SIG-M5 treated with dmso at 0.1 percent for 504 hours (cell line): ENCODE data around the gene CAMKMT.

ENCODE experiments used
- DNase-seq: peaks from one replicate; lab custom pipeline; 2025; ENCODE audit not compliant: unreplicated experiment; lab: John Stamatoyannopoulos, UW

Gene CAMKMT

GRCh38 chr2:44789446-44789845 is 427.7 kb downstream of the CAMKMT start:
- no peak for DNase-seq

- no peak for DNase-seq
These were observed 428.4 kb downstream of the CAMKMT start for GRCh38 chr2:44789971-44790721.

- peak; percentile 48 for DNase-seq
These were observed 431.6 kb downstream of the CAMKMT start for GRCh38 chr2:44793322-44793870.

- DNase-seq: no peak
These were observed 435.0 kb downstream of the CAMKMT start for GRCh38 chr2:44796771-44797170.

- no peak for DNase-seq
These were observed 436.5 kb downstream of the CAMKMT start for GRCh38 chr2:44798139-44798659.

GRCh38 chr2:44799105-44799504 is 437.4 kb downstream of the CAMKMT start:
- no peak for DNase-seq

- DNase-seq: no peak
These were observed 438.0 kb downstream of the CAMKMT start for GRCh38 chr2:44799754-44800153.

- DNase-seq: no peak
These were observed 439.6 kb downstream of the CAMKMT start for GRCh38 chr2:44801289-44801840.

- no peak for DNase-seq
These were observed 440.4 kb downstream of the CAMKMT start for GRCh38 chr2:44801841-44802776.

- no peak for DNase-seq
These were observed 441.2 kb downstream of the CAMKMT start for GRCh38 chr2:44802777-44803424.

GRCh38 chr2:44804406-44805265 is 442.9 kb downstream of the CAMKMT start:
- peak; percentile 7 for DNase-seq

- DNase-seq: no peak
These were observed 443.9 kb downstream of the CAMKMT start for GRCh38 chr2:44805401-44806235.

GRCh38 chr2:44807201-44808025 is 445.7 kb downstream of the CAMKMT start:
- DNase-seq: no peak

GRCh38 chr2:44810892-44811530 is 449.3 kb downstream of the CAMKMT start:
- no peak for DNase-seq

GRCh38 chr2:44813165-44813564 is 451.4 kb downstream of the CAMKMT start:
- no peak for DNase-seq

- DNase-seq: no peak
These were observed 451.9 kb downstream of the CAMKMT start for GRCh38 chr2:44813658-44814057.

- no peak for DNase-seq
These were observed 455.5 kb downstream of the CAMKMT start for GRCh38 chr2:44817256-44817655.
